ENCODE results near the gene SLC25A17.
"Not testable (repeated sequence)": the region's sequence is repeated elsewhere in the genome, so short reads cannot be mapped to it uniquely, and the experiment has no call there.

SLC25A17 gene
- total RNA-seq = 6.7 to 34.6 (median 22.2) reads per million in 9 experiments

- peak within 1 kb of the TSS; percentile 90 to 95 for H3K4me3 Mint-ChIP-seq
- peak within 1 kb of the TSS; percentile 75 to 95 for H3K27ac Mint-ChIP-seq
- ATAC-seq (replicated peaks) = peak; percentile 82
- peaks cover 23 to 27% of the 10 kb centered on the region in 2 donors for H3K4me1 Mint-ChIP-seq (ENCODE audit: low read depth in 2 of 2)
- peak; percentile 78 to 84 (median 79) for DNase-seq
- H3K27me3 Mint-ChIP-seq = no peaks in the 10 kb centered on the region
- peaks cover 5% of the 10 kb centered on the region for H3K36me3 Mint-ChIP-seq (ENCODE audit: insufficient read depth)
- H3K9me3 Mint-ChIP-seq = no peaks in the 10 kb centered on the region
Observed at GRCh38 chr22:40818747-40819598, at the start of gene SLC25A17. Gene SLC25A17 (minus strand): TSS chr22:40819346. CDS start chr22:40819248, 98 bp downstream.

- H3K4me3 Mint-ChIP-seq; DNase-seq; ATAC-seq (replicated peaks); H3K27ac Mint-ChIP-seq; H3K27me3 Mint-ChIP-seq; H3K9me3 Mint-ChIP-seq: not testable (repeated sequence)
- H3K4me1 Mint-ChIP-seq (ENCODE audit: low read depth in 2 of 2) = peaks cover 2 to 16% of the 10 kb centered on the region in 2 donors
- peaks cover 16% of the 10 kb centered on the region for H3K36me3 Mint-ChIP-seq (ENCODE audit: insufficient read depth)
Observed at GRCh38 chr22:40868379-40868778, 49.2 kb upstream of the SLC25A17 start.

GRCh38 chr22:40867109-40867508 lies 48.0 kb upstream of the SLC25A17 start:
- no peak overlapping the region for H3K4me3 Mint-ChIP-seq
- H3K4me1 Mint-ChIP-seq (ENCODE audit: low read depth in 2 of 2) = peaks cover 2 to 16% of the 10 kb centered on the region in 2 donors
- DNase-seq (no peak), ATAC-seq (replicated peaks) (no peak)
- H3K36me3 Mint-ChIP-seq (ENCODE audit: insufficient read depth) = peaks cover 9% of the 10 kb centered on the region
- no peaks in the 10 kb centered on the region for H3K9me3 Mint-ChIP-seq
- H3K27ac Mint-ChIP-seq = no peak overlapping the region
- no peaks in the 10 kb centered on the region for H3K27me3 Mint-ChIP-seq

GRCh38 chr22:40862537-40862936 lies 43.4 kb upstream of the SLC25A17 start:
- Mint-ChIP-seq H3K9me3 (no peaks in the 10 kb centered on the region), H3K36me3 (ENCODE audit: insufficient read depth) (peaks cover 15% of the 10 kb centered on the region), H3K4me3 (no peak overlapping the region), H3K4me1 (ENCODE audit: low read depth in 2 of 2) (peaks cover 1 to 27% of the 10 kb centered on the region in 2 donors), H3K27me3 (no peaks in the 10 kb centered on the region), H3K27ac (peak overlapping the region in 1 of 2 donors; percentile 4)
- ATAC-seq (replicated peaks) (no peak), DNase-seq (no peak)

- DNase-seq = no peak
- H3K4me1 Mint-ChIP-seq (ENCODE audit: low read depth in 2 of 2) = peaks cover 6 to 30% of the 10 kb centered on the region in 2 donors
- no peaks in the 10 kb centered on the region for H3K9me3 Mint-ChIP-seq
- no peak for ATAC-seq (replicated peaks)
- peak within 1 kb of the TSS; percentile 10 to 16 for H3K27ac Mint-ChIP-seq
- no peak within 1 kb of the TSS for H3K4me3 Mint-ChIP-seq
- no peaks in the 10 kb centered on the region for H3K27me3 Mint-ChIP-seq
- H3K36me3 Mint-ChIP-seq (ENCODE audit: insufficient read depth) = peaks cover 20% of the 10 kb centered on the region
Observed at GRCh38 chr22:40862013-40862412, 42.9 kb upstream of the SLC25A17 start, which contains the start of gene DNAJB7. Gene DNAJB7 (minus strand): TSS chr22:40862113. CDS start chr22:40861994, 119 bp downstream.

GRCh38 chr22:40857309-40857855 lies 38.2 kb upstream of the SLC25A17 start:
- peak overlapping the region; percentile 92 to 96 for H3K4me3 Mint-ChIP-seq
- H3K4me1 Mint-ChIP-seq (ENCODE audit: low read depth in 2 of 2) = peaks cover 25 to 35% of the 10 kb centered on the region in 2 donors
- peaks cover 27% of the 10 kb centered on the region for H3K36me3 Mint-ChIP-seq (ENCODE audit: insufficient read depth)
- ATAC-seq (replicated peaks) = no peak
- DNase-seq = no peak
- peak overlapping the region; percentile 97 to 100 for H3K27ac Mint-ChIP-seq
- no peaks in the 10 kb centered on the region for H3K27me3 Mint-ChIP-seq
- no peaks in the 10 kb centered on the region for H3K9me3 Mint-ChIP-seq

GRCh38 chr22:40856513-40857308 lies 37.6 kb upstream of the SLC25A17 start, which contains the start of the genes ST13 and XPNPEP3:
Gene ST13 (minus strand): TSS chr22:40856639. CDS start chr22:40856540, 99 bp downstream.
Gene XPNPEP3 (plus strand): TSS chr22:40857148. CDS start chr22:40857182, 34 bp downstream.
- Mint-ChIP-seq H3K27ac (peak within 1 kb of the TSS; percentile 97 to 100), H3K4me1 (ENCODE audit: low read depth in 2 of 2) (peaks cover 24 to 39% of the 10 kb centered on the region in 2 donors), H3K27me3 (no peaks in the 10 kb centered on the region), H3K36me3 (ENCODE audit: insufficient read depth) (peaks cover 27% of the 10 kb centered on the region), H3K4me3 (peak within 1 kb of the TSS; percentile 92 to 96), H3K9me3 (no peaks in the 10 kb centered on the region)
- DNase-seq (peak; percentile 97 to 98 (median 97)), ATAC-seq (replicated peaks) (peak; percentile 87)

GRCh38 chr22:40855979-40856512 lies 36.9 kb upstream of the SLC25A17 start:
- peak; percentile 19 for ATAC-seq (replicated peaks)
- Mint-ChIP-seq H3K36me3 (ENCODE audit: insufficient read depth) (peaks cover 31% of the 10 kb centered on the region), H3K27me3 (no peaks in the 10 kb centered on the region), H3K9me3 (no peaks in the 10 kb centered on the region), H3K4me3 (peak overlapping the region; percentile 92 to 96), H3K27ac (peak overlapping the region; percentile 97 to 100), H3K4me1 (ENCODE audit: low read depth in 2 of 2) (peaks cover 28 to 43% of the 10 kb centered on the region in 2 donors)
- peak; percentile 23 to 33 (median 27) for DNase-seq

- peaks cover 31% of the 10 kb centered on the region for H3K36me3 Mint-ChIP-seq (ENCODE audit: insufficient read depth)
- DNase-seq = no peak
- H3K4me1 Mint-ChIP-seq (ENCODE audit: low read depth in 2 of 2) = peaks cover 30 to 42% of the 10 kb centered on the region in 2 donors
- no peak for ATAC-seq (replicated peaks)
- peak overlapping the region; percentile 92 to 96 for H3K4me3 Mint-ChIP-seq
- H3K27me3 Mint-ChIP-seq = no peaks in the 10 kb centered on the region
- no peaks in the 10 kb centered on the region for H3K9me3 Mint-ChIP-seq
- peak overlapping the region; percentile 97 to 100 for H3K27ac Mint-ChIP-seq
Observed at GRCh38 chr22:40855071-40855978, 36.2 kb upstream of the SLC25A17 start.

GRCh38 chr22:40853961-40854360 lies 34.8 kb upstream of the SLC25A17 start:
- peak overlapping the region in 1 of 2 donors; percentile 30 for H3K4me3 Mint-ChIP-seq
- peak overlapping the region in 1 of 2 donors; percentile 71 for H3K27ac Mint-ChIP-seq
- ATAC-seq (replicated peaks) (no peak), DNase-seq (no peak)
- H3K4me1 Mint-ChIP-seq (ENCODE audit: low read depth in 2 of 2) = peaks cover 32 to 45% of the 10 kb centered on the region in 2 donors
- peaks cover 45% of the 10 kb centered on the region for H3K36me3 Mint-ChIP-seq (ENCODE audit: insufficient read depth)
- no peaks in the 10 kb centered on the region for H3K9me3 Mint-ChIP-seq
- no peaks in the 10 kb centered on the region for H3K27me3 Mint-ChIP-seq

GRCh38 chr22:40853333-40853732 lies 34.2 kb upstream of the SLC25A17 start:
- peaks cover 32 to 45% of the 10 kb centered on the region in 2 donors for H3K4me1 Mint-ChIP-seq (ENCODE audit: low read depth in 2 of 2)
- H3K4me3 Mint-ChIP-seq = peak overlapping the region in 1 of 2 donors; percentile 30
- DNase-seq (no peak), ATAC-seq (replicated peaks) (no peak)
- H3K27ac Mint-ChIP-seq = peak overlapping the region in 1 of 2 donors; percentile 71
- H3K36me3 Mint-ChIP-seq (ENCODE audit: insufficient read depth) = peaks cover 48% of the 10 kb centered on the region
- H3K27me3 Mint-ChIP-seq = no peaks in the 10 kb centered on the region
- H3K9me3 Mint-ChIP-seq = no peaks in the 10 kb centered on the region

- H3K27ac Mint-ChIP-seq = peak overlapping the region in 1 of 2 donors; percentile 57
- H3K27me3 Mint-ChIP-seq = not testable (repeated sequence)
Observed at GRCh38 chr22:40845816-40846215, 26.7 kb upstream of the SLC25A17 start.

More at GRCh38 chr22:40845816-40846215, 26.7 kb upstream of the SLC25A17 start:
- Mint-ChIP-seq H3K4me1 (ENCODE audit: low read depth in 2 of 2) (peaks cover 10 to 13% of the 10 kb centered on the region in 2 donors), H3K36me3 (ENCODE audit: insufficient read depth) (peaks cover 85% of the 10 kb centered on the region)
- not testable (repeated sequence) for DNase-seq; ATAC-seq (replicated peaks); H3K4me3 Mint-ChIP-seq; H3K9me3 Mint-ChIP-seq
